Liver (tissue), 9 donors: ENCODE results near the gene ELK4. TPM values are rescaled to one million over a fixed set of nuclear protein-coding genes. Genes with fewer than 3 reads are reported as not detected.
A peak's percentile ranks its signal among the peaks of the same experiment; 100 is the strongest.

Experiments used
- DNase-seq: peaks from one replicate; pipeline ENCODE4 v3.0.0-alpha.2; 2017; ENCODE audit warnings: low spot score
- H3K27ac ChIP-seq, 2 donors: one replicate each; pipeline ENCODE4 v1.7.0; 2013; ENCODE audit warnings: inconsistent platforms in 2 of 2, low read length in 2 of 2, control low read depth in 1 of 2, low read depth in 1 of 2, mild to moderate bottlenecking in 1 of 2
- H3K27me3 ChIP-seq, 4 donors: one replicate each; pipeline versions ENCODE4 v1.6.1 to v1.7.0; 2013; ENCODE audit warnings: low read length in 3 of 4, inconsistent platforms in 1 of 4, mild to moderate bottlenecking in 1 of 4, moderate library complexity in 1 of 4; ENCODE audit not compliant: control insufficient read depth in 4 of 4, insufficient read depth in 4 of 4
- H3K36me3 ChIP-seq, 4 donors: one replicate each; pipeline versions ENCODE4 v1.6.1 to v1.7.0; 2013; ENCODE audit warnings: low read length in 3 of 4, mild to moderate bottlenecking in 3 of 4, low read depth in 1 of 4, moderate library complexity in 1 of 4; ENCODE audit not compliant: control insufficient read depth in 4 of 4, insufficient read depth in 3 of 4
- H3K4me1 ChIP-seq, 4 donors: one replicate each; pipeline versions ENCODE4 v1.6.1 to v1.7.0; 2013; ENCODE audit warnings: low read length in 3 of 4, mild to moderate bottlenecking in 3 of 4, moderate library complexity in 1 of 4; ENCODE audit not compliant: control insufficient read depth in 4 of 4, insufficient read depth in 4 of 4
- H3K4me3 ChIP-seq, 3 donors: one replicate each; pipeline versions ENCODE4 v1.6.1 to v1.7.0; 2013; ENCODE audit warnings: low read length in 3 of 3, control low read depth in 1 of 3, low read depth in 1 of 3, mild to moderate bottlenecking in 1 of 3
- H3K9ac ChIP-seq, 2 donors: one replicate each; pipeline ENCODE4 v1.7.0; 2013; ENCODE audit warnings: low read length in 2 of 2, mild to moderate bottlenecking in 2 of 2, moderate library complexity in 2 of 2, control low read depth in 1 of 2, low read depth in 1 of 2
- H3K9me3 ChIP-seq, 4 donors: one replicate each; pipeline versions ENCODE4 v1.6.1 to v1.7.0; 2013; ENCODE audit warnings: low read length in 3 of 4; ENCODE audit not compliant: control insufficient read depth in 4 of 4
- ATF3 ChIP-seq: IDR thresholded peaks from 2 replicates; pipeline ENCODE4 v1.6.1; 2016; ENCODE audit warnings: antibody characterized with exemption
- CTCF ChIP-seq: fragments of 150-350 bp; IDR thresholded peaks from 2 replicates; pipeline ENCODE4 v1.5.1; 2017; ENCODE audit warnings: improper control_type of control experiment, low read depth, low read length; ENCODE audit not compliant: missing input control
- EGR1 ChIP-seq, 2 donors: IDR thresholded peaks; 2 replicates each; pipeline ENCODE4 v1.6.1; 2016 to 2018; ENCODE audit warnings: antibody characterized with exemption in 2 of 2, low read depth in 2 of 2
- FOXA1 ChIP-seq: IDR thresholded peaks from 2 replicates; pipeline ENCODE4 v1.6.1; 2016; ENCODE audit warnings: antibody characterized with exemption
- FOXA2 ChIP-seq: IDR thresholded peaks from 2 replicates; pipeline ENCODE4 v1.6.1; 2016; ENCODE audit warnings: antibody characterized with exemption
- GABPA ChIP-seq, 2 donors: IDR thresholded peaks in 1 of 2; conservative IDR thresholded peaks in 1 of 2; 2 replicates each; pipeline ENCODE4 v1.6.1; 2016; ENCODE audit warnings: antibody characterized with exemption in 2 of 2, mild to moderate bottlenecking in 1 of 2, moderate library complexity in 1 of 2
- HNF4A ChIP-seq, 2 donors: conservative IDR thresholded peaks; 2 replicates each; pipeline ENCODE4 v1.6.1; 2016; ENCODE audit warnings: antibody characterized with exemption in 2 of 2, mild to moderate bottlenecking in 2 of 2
- HNF4G ChIP-seq: IDR thresholded peaks from 2 replicates; pipeline ENCODE4 v1.6.1; 2016; ENCODE audit warnings: antibody characterized with exemption
- JUND ChIP-seq, 2 donors: IDR thresholded peaks; 2 replicates each; pipeline ENCODE4 v1.6.1; 2016; ENCODE audit warnings: antibody characterized with exemption in 2 of 2
- MAX ChIP-seq: IDR thresholded peaks from 2 replicates; pipeline ENCODE4 v1.6.1; 2016; ENCODE audit warnings: antibody characterized with exemption
- NR2F2 ChIP-seq: IDR thresholded peaks from 2 replicates; pipeline ENCODE4 v1.6.1; 2016; ENCODE audit warnings: antibody characterized with exemption
- RAD21 ChIP-seq, 2 donors: IDR thresholded peaks; 2 replicates each; pipeline ENCODE4 v1.6.1; 2016; ENCODE audit warnings: antibody characterized with exemption in 2 of 2, mild to moderate bottlenecking in 2 of 2
- REST ChIP-seq: IDR thresholded peaks from 2 replicates; pipeline ENCODE4 v1.6.1; 2016; ENCODE audit warnings: antibody characterized with exemption, mild to moderate bottlenecking
- RXRA ChIP-seq, 2 donors: IDR thresholded peaks; 2 replicates each; pipeline ENCODE4 v1.6.1; 2017 to 2018; ENCODE audit warnings: antibody characterized with exemption in 2 of 2, mild to moderate bottlenecking in 1 of 2
- SP1 ChIP-seq: IDR thresholded peaks from 2 replicates; pipeline ENCODE4 v1.6.1; 2018; ENCODE audit warnings: antibody characterized with exemption, mild to moderate bottlenecking
- TAF1 ChIP-seq: conservative IDR thresholded peaks from 2 replicates; pipeline ENCODE4 v1.6.1; 2016; ENCODE audit warnings: antibody characterized with exemption, mild to moderate bottlenecking
- YY1 ChIP-seq: IDR thresholded peaks from 2 replicates; pipeline ENCODE4 v1.6.1; 2016; ENCODE audit warnings: antibody characterized with exemption, mild to moderate bottlenecking
- ZBTB33 ChIP-seq: IDR thresholded peaks from 2 replicates; pipeline ENCODE4 v1.6.1; 2016; ENCODE audit warnings: antibody characterized with exemption
- WGBS: extraction: QIAGEN DNeasy Blood & Tissue Kit; methylation state at CpG from one replicate; pipeline ENCODE4 v1.1.7; 2013; 5-methylcytosine and 5-hydroxymethylcytosine counted together
- polyA plus RNA-seq, 2 donors: library from polyadenylated mRNA; stranded (reverse) in 1 of 2; unstranded in 1 of 2; fragments of 200-250 nt in 1 of 2; fragments of >200 nt in 1 of 2; fragmentation: Nextera tagmentation in 1 of 2; extraction: Ambion mirVana in 1 of 2; gene quantifications; one replicate each; pipeline versions ENCODE4 v1.2.1 to v1.2.3, GENCODE V29; 2013 to 2015
- total RNA-seq, 2 donors: library from RNA; depleted of rRNA; stranded (reverse); fragments of >200 nt; gene quantifications; one replicate each; pipeline ENCODE4 v1.2.3, GENCODE V29; 2014
- donor health status: healthy.
- donor health status: healthy.
- donor health status: healthy.
- donor health status: healthy.
- donor health status: healthy.

Gene ELK4
- total and polyA plus RNA-seq, 4 donors = 3.5 to 20.2 (median 6.9) TPM

- Histone ChIP-seq H3K27me3 (no peaks in the 10 kb centered on the region), H3K9me3 (no peaks in the 10 kb centered on the region), H3K36me3 (no peaks in the 10 kb centered on the region), H3K9ac (no peak overlapping the region), H3K4me1 (peaks cover 7 to 46% (median 32%) of the 10 kb centered on the region in 4 donors), H3K27ac (no peak overlapping the region), H3K4me3 (no peak overlapping the region)
- TF ChIP-seq ZBTB33 (no peak), CTCF (no peak), YY1 (no peak), HNF4A (conservative IDR thresholded peaks at IDR 0.05) (peak; percentile 66 to 80), RAD21 (IDR thresholded peaks at IDR 0.05) (peak in 1 of 2 donors; percentile 19), FOXA1 (no peak), ATF3 (no peak), HNF4G (no peak), TAF1 (no peak), REST (no peak), RXRA (IDR thresholded peaks at IDR 0.05) (peak in 1 of 2 donors; percentile 32), EGR1 (IDR thresholded peaks at IDR 0.05; ENCODE audit: low read depth in 2 of 2) (no peak), SP1 (peak; percentile 57), MAX (no peak), JUND (IDR thresholded peaks at IDR 0.05) (no peak), FOXA2 (peak; percentile 35), GABPA (IDR thresholded peaks at IDR 0.05 in 1 of 2, conservative IDR thresholded peaks at IDR 0.05 in 1 of 2) (peak in 1 of 2 donors; percentile 51), NR2F2 (no peak)
- WGBS = 46% methylated on average over 2 of the region's 2 CpGs
- DNase-seq = no peak
Measured at GRCh38 chr1:205642679-205643307, 11.0 kb upstream of the ELK4 start.
